GM11168 (cell line): ENCODE data around the gene TCF3.

Source experiments
- in situ Hi-C: fragments of 300-500 bp; cut with MboI; formaldehyde crosslinking; loops from one replicate; pipeline ENCODE4 v1.12.0; 2022; ENCODE audit warnings: low sequenced_read_pairs; ENCODE audit not compliant: unreplicated experiment

The TCF3 gene

GRCh38 chr19:1592024-1592754, 60.2 kb downstream of the TCF3 start:
- in situ Hi-C loops, result no loop called here

DNA sequence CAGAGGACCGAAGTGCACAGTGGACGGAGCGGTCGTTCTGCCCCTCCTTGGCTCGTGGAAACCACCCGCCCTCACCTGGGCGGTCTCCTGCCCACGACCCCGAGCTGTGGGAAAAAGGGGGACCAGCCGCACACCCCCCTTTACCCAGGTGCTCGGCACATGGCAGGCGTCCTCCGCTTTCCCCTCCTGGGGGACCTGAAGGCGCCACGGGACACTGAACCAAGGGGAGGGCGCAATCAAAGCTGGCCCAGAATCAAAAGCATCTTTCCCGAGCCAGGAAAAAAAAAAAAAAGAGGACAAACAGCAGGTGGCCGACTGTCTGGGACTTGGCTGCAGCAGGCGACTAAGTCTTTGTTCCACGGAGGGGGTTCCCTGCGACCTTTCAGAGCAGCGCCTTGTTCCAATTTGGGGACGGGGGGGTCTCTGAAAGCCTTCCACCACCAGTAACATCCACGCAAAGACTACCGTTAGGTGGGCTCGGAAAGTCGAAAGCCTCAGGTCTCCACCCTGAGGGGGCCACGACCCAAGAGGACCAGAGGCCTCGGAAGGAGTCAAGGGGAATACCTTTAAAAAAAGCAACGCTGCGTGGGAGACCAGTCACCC, 60.9 kb downstream of the TCF3 start:
- in situ Hi-C loops, result no loop called here

DNA sequence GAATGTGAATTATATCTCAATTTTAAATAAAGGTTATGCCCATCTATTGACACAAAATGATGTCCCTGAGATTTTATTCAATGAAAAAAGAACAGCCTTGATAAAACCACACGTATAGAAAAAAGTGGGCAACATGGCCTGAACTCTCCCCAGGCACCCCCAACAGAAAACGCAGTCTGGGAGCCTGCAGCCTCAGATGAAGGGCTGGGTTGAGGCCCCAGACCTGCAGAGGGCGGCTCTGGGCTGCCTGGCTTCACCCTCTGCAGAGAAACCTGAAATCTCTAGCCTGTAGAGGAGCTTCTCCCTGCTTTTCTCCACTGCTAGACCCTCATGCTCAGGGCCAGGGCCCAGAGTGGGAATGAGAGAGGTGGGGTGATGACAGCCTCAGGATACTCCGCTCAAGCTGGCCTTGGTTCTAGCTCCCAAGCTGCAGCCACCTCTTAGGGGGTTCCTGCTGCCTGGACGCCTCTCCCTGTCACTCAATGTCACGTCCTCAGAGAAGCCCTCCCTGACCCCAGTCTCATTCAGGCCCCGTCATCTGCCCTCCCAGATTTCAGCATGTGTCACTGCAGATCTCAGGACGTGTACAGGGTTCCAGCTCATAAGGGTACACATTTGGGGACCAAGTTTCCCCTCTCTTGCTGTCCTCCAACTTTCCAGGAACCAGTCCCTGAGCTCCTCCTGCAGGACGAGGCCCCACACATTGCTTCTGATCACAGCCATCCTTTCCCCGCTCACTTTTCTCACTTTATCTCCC, 61.6 kb downstream of the TCF3 start:
- in situ Hi-C loops, result no loop called here

DNA sequence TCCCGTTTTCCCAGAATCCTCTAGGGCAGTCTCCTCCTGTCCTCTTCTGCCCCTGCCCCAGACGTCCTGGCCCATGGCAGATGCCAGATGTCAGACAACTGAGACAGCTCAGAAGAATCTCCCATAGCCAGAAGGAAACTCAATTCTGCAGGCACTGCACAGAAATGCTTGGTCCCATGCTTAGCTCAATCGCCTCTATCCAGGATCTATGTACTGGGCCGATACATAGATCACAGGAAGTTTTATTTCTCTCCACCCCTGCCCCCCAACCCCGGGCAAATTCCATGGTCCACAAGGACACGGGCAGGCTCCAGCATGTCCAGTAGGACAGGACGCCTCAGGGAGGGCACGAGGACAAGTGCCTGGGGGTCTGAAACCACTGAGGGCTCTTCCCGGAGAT, 64.5 kb downstream of the TCF3 start:
- in situ Hi-C loops, result no loop called here

GRCh38 chr19:1585243-1585580, 67.2 kb downstream of the TCF3 start:
- in situ Hi-C loops, result no loop called here

- in situ Hi-C loops, result no loop called here
Measured at GRCh38 chr19:1584500-1585242, 67.7 kb downstream of the TCF3 start.

GRCh38 chr19:1582201-1582600, 70.2 kb downstream of the TCF3 start:
- in situ Hi-C loops, result no loop called here

DNA sequence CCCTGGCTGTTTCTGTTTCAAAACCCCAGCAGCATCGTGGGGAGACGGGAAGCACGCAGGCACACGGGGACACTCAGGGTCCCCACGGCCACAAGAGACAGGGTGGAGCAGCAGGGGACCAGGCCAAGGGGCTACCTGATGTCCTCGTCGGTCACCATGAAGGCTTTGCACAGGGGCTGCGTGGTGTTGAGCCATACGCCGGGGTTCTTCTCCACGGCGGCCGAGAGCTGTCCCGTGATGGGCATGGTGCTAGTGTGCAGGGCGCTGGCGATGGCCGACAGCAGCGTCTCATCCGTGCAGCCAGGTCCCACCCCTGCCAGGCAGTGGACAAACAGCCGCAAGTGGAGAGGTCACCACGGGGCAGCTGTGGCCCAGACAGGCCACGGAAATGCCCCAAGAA, 71.5 kb downstream of the TCF3 start:
- in situ Hi-C loops, result no loop called here

DNA sequence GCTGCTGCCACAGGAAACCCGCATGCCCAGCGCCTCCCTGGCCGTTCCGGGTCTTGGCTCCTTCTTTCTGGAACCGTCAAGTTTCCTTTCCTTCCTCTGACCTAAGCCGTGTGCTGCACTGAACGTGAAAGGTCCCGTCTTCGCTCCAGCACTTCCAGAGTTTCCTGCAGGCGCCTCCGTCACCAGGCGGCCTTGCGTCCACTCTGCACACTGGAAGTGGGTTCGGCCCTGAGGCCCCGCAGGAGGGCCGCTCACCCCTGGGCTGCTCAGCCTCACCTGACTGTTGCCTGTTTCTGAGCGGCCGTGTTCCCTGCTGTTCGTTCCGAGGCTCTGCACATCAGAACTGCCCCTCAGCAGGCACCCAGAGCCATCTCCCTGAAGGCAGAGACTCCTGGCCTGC, 72.0 kb downstream of the TCF3 start:
- in situ Hi-C loops, result no loop called here

GRCh38 chr19:1579222-1579621, 73.2 kb downstream of the TCF3 start:
- in situ Hi-C loops, result no loop called here

DNA sequence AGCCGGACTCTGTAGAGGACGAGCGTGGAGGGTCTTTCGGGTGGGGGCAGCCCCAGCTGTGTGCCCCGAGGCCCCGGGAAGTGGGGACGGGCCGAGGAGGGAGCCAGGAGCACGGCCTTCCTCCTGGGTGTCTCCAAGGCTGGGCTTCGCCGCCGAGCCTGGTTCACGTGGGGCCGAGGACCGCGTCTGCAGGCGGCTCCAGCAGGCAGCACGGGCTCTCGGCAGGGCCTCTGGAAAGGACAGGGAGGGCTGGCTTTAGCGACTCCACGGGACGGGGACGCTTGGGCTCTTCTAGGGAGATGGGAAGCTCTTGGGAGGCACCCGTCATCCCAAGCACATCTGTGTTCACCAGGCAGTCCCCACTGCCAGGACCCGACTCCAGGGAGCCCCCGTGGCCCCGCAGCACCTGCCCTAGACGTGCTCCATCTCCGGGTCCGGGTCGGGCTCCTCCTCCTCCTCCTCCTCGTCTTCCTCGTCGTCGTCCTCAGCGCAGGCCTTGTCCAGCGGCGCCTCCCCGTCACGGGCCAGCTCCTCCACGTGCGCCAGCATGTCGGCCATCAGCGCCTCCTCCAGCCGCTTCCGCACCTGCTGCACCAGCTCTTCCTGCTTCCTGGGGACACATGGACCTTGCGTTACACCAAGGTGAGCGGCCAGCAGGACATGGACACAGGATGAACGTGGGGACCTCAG, 74.3 kb downstream of the TCF3 start:
- in situ Hi-C loops, result no loop called here

GRCh38 chr19:1577090-1577928, 75.1 kb downstream of the TCF3 start:
- in situ Hi-C loops, result no loop called here

DNA sequence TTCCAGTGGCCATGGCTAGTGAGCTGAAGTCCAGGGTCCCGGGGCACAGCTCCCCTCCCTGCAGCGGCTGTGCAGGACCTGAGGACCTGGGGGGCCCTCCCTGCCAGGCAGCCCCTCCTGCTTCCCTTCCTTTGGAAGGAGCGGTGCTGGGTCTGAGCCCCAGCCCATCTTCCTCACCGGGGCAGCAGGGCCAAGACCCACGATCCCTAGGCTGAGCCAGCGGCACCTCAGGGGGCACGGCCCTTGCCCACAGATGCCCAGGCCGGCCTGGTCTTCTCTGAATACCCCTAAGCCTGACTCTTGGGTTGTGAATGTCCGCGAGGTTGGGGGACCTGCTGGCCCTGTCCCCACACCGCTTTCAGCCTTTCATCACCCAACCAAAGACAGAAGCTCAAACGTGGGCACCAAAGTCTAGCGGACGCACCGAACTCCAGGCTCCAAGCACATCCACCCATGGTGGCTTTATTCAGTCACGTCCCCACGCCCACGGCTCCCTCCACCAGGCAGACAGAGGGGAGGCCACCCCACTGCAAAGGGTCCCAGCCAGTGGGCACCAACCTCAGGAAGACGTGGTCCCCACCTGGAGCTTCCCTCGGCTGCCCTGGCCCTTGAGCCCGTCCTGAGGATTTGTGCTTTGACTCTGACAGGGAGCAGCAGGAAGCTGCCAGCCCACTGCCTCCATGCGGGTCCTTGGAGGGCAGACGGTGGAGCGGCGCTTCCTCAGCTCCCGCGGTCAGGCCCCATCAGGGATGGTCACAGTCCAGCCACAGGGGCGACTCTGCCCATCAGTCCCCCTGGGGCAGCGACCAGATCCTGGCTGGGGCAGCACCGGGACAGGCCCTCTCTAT, 75.9 kb downstream of the TCF3 start:
- in situ Hi-C loops, result no loop called here

- in situ Hi-C loops, result no loop called here
Measured at GRCh38 chr19:1575323-1576241, 76.8 kb downstream of the TCF3 start.

GRCh38 chr19:1574354-1575136, 77.9 kb downstream of the TCF3 start:
- in situ Hi-C loops, result no loop called here

GRCh38 chr19:1572795-1573194, 79.6 kb downstream of the TCF3 start:
- in situ Hi-C loops, result no loop called here

DNA sequence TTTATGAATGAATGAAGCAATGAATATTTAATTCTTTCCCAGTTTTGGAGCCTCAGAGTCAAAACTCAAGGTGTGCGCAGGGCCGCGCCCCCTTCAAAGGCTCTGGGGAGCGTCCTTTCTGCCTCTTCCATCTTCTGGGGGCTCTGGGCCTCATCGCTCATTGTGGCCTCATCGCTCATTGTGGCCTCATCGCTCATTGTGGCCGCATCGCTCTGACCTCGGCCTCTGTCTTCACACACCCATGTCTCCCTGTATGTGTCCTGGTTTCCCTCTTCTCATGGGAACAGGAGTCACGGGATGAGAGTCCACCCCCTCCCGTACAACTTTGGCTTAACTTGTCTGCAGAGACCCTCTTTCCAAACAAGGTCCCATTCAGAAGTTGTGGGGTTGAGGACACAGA, 81.1 kb downstream of the TCF3 start:
- in situ Hi-C loops, result no loop called here
